GM12874 (cell line): ENCODE results near the gene CXCL17.

Experiments used
- TF ChIP-seq, protein P1 (sequence below): IDR thresholded peaks from 2 replicates; pipeline ENCODE4 v1.5.1; 2011; ENCODE audit warnings: low read depth, mild to moderate bottlenecking, control low read depth, low read length, moderate library complexity; ENCODE audit not compliant: insufficient read depth

The CXCL17 gene

DNA sequence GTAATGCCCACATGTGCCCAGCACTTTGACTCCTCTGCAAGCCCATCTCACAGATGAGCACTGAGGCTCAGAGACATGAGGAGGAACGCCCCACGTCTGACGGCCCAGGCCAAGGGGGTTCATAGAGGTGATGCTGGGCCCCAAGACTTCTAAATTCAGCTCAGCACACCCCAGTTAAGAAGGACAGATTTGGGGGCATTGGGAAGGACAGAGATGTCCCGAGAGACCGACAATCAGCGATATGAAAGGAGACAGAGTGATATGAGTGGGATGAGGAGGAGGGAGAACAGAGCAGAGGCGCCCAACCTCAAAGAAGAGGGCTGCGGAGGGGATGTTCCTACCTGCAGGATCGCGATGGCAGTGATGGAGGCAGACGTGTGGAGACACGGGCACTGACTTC is 52.8 kb downstream of the CXCL17 start, which contains the start of gene CNFN:
TSS of gene CNFN (minus strand) at position 399 of the 400 bp plus-strand sequence. CDS start 1,260 bp downstream, outside the sequence.
- TF ChIP-seq, protein P1, sequence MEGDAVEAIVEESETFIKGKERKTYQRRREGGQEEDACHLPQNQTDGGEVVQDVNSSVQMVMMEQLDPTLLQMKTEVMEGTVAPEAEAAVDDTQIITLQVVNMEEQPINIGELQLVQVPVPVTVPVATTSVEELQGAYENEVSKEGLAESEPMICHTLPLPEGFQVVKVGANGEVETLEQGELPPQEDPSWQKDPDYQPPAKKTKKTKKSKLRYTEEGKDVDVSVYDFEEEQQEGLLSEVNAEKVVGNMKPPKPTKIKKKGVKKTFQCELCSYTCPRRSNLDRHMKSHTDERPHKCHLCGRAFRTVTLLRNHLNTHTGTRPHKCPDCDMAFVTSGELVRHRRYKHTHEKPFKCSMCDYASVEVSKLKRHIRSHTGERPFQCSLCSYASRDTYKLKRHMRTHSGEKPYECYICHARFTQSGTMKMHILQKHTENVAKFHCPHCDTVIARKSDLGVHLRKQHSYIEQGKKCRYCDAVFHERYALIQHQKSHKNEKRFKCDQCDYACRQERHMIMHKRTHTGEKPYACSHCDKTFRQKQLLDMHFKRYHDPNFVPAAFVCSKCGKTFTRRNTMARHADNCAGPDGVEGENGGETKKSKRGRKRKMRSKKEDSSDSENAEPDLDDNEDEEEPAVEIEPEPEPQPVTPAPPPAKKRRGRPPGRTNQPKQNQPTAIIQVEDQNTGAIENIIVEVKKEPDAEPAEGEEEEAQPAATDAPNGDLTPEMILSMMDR = no peak

DNA sequence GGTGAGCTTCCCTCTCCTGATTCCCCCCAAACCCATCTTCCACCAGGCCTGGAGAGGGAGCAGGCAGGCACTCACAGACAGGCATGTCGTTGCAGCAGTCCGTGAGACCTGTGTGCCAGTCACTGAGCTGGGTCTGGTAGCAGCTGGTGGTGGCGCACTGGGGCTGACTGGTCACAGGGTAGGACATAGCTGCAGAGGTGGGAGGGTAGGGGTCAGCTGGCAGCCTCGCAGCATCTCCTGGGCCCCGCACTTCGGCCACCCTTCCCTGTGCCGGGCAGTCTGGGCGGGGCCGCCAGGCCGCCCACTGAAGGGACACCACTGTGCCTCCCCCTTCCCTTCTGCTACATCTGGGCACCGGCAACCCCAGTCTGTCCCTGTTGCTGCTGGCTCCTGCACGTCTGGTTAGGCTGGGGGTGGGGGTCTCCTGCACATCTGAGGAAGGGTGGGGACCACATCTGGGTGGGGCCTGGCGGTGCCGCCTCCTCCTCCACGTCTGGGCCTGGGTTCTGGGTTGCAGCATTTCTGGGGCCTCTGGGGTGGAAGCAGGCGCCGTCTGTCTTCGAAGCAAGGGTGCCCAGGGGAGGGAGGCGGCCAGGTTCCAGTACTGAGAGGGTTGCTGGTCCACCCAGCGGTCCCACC is 53.8 kb downstream of the CXCL17 start:
- TF ChIP-seq, protein P1 = no peak

DNA sequence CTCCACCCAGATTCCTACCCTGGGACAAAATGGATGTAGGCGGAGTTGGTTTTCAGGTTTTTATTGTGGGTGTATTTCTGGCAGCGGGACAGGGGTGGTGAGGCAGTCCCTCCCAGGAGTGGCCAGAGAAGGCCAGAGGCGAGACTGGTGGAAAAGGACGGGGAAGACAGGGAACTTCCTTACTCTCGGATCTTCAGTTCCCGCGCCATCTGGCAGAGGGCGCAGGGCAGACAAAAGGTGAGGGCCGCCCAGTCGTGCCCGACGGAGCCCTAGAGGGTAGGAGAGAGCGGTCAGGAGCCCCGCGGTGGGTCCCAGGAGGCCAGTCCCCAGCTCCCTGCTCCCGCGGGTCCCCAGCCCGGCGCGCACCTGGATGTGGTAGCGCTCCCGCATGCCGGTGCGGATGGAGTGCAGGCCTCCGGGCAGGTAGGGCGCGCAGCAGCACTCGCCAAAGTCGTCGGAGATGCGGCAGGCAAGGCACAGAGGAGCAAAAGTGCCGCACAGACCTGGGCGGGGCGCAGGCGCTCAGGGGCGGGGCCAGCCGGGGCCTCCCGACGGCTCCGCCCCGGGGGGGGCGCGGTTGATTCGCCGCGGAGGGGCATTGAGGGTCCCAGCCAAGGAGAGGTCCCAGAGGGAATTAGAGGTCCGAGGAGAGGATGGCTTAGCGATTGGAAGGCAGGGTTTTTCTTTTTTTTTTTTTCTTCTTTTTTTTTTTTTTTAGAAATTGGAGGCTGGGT is 55.6 kb downstream of the CXCL17 start:
- TF ChIP-seq, protein P1 = peak; percentile 59

- TF ChIP-seq, protein P1 = no peak
These were observed 62.6 kb downstream of the CXCL17 start for GRCh38 chr19:42380155-42380554.
